COR-L47 (cell line): ENCODE results near the gene PIK3CG.
"Not testable (repeated sequence)": the region's sequence is repeated elsewhere in the genome, so short reads cannot be mapped to it uniquely, and the experiment has no call there.

Source experiments
- DNase-seq: peaks from one replicate; lab custom pipeline; 2025; lab: John Stamatoyannopoulos, UW

The PIK3CG gene

DNA sequence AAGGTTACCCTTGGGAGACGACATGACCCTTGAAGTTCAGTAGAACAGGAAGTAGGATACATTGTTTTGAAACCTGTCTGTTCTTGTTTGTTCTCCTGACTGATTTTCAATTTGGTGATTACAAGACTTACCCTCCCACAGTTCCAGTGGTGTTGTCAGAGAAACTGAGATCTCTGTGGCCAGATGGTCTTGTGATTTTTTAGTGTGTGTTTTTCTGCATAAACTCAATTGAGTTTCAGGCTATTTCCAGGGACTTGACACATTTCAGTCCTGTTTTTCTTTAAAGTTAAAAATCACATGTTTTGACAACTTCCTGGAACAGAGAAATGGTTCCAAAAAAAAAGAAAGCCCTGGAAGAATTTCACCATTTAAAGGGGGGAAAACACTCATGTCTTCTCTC is 22.3 kb downstream of the PIK3CG start:
- no peak for DNase-seq

DNA sequence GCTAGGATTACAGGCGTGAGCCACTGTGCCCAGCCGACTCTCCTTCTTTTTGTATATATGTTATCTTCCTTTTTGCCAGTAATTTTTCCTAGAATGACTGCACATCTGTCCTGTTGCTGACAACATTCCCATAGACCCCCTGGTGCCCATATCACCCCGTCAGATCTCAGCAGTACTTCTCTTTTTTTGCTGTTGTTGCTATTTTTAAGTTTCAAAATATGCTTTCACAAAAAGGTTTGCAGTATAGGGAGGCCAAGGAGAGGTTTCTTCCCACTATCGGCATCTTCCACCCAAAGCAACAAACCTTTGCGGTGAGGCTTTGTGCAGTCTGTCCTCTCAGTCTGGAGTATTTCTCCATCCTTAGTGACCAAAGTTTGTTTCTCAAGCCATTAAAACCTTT is 23.1 kb downstream of the PIK3CG start:
- DNase-seq = no peak

DNA sequence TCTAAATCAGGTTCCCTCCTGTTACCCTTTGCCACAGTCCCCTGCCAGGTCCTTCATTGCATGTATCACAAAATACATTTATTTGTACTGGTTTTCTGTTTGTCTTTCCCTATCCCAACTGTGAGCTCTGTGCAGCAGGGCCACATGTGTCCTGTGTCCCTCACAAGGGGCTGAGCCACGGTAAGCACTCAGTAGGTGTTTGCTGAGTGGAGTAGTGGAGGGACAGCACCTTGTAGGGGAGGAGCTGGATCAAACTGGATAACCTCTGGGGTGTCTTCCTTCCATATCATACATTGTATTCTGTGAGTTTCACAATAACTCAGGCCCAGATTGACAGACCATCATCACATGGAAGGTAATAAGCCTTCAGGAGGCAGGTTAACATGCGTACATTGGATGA is 25.9 kb downstream of the PIK3CG start:
- DNase-seq = no peak

DNA sequence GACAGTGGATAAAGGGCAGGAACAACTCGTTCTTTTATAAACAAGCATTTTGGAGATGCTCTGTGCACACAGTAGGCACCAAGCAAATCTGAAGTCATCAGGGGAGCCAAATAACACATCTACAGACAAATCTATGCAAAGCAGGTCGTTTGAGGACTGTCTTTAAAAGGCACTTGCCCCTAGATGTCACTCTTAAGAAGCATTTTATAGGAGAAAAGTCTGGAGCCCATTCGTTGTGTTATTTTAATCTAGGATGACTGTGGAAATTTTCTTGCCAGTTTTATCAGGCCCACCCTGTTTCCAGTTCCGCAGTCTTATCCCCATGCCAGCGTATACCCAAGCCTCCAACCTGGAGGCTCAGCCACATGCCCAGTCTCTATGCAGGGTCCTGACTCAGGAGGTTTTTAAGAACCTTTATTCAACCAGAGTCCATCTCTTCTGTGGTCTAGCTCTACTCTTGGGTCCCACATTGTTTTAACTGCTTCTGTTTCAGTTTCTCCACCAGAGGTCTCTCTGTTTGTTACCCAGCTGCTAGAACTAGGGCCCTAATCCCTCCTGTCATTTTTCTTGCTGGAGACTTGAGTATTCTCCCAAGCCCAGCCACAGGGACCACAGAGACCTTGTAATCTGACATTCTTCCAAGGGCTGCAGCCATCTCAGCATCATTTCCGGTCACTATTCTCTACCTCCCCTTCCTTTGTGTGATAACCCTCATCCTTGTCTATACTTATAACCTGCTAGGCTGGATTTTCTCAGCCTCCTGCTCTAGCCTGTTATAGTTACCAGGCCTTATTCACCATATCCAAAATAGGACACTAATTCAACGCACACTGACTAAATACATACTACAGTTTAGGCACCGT is 26.7 kb downstream of the PIK3CG start:
- DNase-seq = no peak

DNA sequence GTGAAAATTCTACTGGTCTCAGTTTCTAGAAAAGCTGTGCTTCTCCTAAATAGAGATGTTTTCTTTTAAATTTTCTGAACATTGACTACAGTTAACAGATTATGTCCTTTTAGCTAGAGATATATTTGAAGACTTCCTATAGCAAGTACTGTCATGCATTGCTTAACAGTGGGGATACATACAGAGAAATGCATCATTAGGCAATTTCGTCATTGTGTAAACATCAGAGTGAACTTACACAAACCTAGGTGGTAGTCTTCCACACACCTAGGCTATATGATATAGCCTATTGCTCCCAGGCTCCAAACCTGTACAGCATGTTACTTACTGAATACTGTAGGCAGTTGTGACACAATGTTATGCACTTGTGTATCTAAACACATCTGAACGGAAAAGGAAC is 28.5 kb downstream of the PIK3CG start:
- DNase-seq = no peak

DNA sequence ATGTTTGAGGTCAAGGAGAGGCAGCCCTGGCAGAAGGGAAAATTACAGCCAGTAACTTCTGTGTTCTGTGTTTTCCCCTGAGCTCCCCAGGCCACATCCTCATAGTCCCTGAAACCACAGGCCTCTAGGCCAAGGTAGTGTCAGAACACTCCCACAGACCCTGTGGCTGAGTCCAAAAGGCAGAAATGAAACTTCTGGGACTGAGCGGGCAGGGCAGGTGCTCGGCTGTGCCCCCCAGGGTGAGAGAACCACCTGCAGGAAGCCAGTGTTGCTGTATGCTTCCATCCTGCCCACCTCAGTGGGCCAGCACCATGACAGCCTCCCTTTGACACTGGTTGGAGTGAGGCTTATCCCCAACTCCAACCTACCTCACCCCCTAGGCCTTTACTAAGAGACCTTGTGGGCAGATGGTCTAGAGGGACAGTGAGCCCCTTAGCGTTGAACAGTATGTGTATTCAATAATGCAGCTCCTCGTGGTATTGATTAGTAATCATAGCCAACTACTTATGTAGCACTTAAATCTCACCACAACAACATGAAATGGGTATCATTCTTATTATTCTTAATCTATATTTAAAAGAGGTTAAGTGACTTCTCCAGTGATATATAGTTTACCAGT is 30.3 kb downstream of the PIK3CG start:
- DNase-seq = no peak

DNA sequence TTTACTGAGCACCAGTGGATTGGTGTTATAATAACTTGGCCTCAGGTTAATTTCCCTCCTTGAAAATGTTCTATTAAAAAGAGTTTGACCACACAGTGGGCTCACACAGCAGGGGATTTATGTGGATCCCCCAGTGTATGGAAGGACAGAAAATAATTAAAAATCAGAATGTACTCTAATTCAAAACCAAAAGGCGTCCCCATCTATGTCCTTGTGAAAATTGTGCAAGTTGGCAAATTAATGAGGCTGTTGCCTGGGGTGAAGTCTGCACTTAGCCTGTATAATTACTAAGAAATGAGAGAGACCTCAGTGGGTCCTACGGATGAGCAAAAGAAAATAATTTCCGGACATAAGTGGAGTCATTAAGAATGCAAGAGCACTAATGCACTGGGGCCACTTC is 31.1 kb downstream of the PIK3CG start:
- DNase-seq = no peak

DNA sequence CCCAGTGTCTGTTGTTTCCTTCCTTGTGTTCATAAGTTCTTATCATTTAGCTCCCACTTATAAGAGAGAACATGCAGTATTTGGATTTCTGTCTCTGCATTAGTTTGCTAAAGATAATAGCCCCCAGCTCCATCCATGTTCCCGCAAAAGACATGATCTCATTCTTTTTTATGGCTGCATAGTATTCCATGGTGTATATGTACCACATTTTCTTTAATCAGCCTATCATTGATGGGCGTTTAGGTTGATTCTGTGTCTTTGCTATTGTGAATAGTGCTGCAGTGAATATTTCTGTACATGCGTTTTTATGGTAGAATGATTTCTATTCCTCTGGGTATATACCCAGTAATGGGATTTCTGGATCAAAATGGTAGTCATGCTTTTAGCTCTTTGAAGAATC is 32.5 kb downstream of the PIK3CG start:
- DNase-seq = not testable (repeated sequence)

DNA sequence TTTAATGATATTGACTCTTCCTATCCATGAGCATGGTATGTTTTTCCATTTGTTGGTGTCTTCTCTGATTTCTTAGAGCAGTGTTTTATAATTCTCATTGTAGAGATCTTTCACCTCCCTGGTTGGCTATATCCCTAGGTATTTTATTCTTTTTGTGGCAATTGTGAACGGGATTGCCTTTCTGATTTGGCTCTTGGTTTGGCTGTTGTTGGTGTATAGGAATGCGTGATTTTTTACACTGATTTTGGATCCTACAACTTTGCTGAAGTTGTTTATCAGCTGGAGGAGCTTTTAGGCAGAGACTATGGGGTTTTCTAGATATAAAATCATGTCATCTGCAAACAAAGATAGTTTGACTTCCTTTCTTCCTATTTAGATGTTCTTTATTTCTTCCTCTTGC is 33.9 kb downstream of the PIK3CG start:
- DNase-seq = not testable (repeated sequence)

DNA sequence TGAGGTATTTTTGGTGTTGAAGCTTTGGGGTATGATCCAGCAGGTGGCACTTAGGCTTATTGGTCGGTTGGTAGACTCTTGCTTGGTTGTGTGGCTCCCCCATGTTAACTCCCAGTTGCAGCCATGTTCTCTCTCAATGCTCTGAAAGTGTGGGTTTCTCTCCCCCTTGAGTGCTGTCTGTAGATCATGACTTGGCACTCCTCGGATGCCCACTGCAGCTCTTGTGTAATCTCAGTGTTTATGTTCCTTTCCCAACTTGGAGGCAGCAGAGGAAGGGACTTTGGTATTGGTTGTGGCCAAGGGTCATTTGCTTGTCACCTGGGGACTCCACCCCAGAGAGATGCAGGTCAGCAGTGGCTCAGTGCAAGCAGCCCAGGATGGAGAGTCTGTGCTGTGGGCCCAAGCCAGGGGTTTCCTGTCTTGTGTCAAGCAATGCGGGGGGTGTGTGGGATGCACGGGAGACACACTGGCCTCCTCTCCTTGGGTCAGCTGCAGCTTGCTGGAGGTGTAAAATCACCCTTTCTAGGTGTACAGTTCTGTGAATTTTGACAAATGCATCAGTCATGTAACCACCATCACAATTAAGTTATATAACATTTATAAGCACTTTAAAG is 36.9 kb downstream of the PIK3CG start:
- DNase-seq = no peak

DNA sequence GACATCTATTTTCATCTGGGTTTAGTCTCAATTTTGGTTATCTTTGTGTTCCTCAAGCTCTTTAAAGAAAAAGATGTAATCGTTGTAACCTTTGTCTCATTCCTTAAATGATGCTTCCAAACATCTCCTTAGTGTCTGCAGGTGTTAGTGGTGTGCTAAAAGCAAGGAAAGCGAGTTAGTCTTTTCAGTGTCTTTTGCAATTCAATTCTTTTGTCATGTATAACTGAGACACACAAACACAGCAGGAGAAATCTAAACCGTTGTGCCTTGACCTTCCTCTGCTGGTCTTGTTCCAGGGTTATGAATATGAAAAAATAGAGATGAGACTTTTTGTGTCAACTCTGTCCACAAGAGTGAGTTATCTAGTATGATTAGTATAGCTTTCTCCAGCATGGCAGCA is 40.7 kb downstream of the PIK3CG start:
- no peak for DNase-seq

DNA sequence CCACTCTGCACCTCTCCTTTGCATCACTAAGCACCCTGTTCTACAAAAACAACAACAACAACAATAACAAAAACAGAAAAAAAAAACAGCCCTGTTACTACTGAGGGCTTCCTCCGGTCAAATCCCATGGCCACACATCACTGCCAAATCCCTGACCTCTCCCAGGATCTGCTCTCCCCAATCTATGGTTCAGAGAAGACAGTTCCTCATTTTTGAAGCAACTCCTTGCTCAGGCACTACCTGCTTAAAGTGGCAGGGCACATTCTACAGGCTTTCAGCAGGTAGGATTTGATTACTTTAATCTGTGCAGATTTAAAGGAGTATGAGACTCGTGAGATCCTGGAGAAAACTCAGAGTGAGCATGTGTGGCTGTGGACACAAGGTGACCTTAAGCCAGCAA is 46.9 kb downstream of the PIK3CG start:
- DNase-seq = no peak

DNA sequence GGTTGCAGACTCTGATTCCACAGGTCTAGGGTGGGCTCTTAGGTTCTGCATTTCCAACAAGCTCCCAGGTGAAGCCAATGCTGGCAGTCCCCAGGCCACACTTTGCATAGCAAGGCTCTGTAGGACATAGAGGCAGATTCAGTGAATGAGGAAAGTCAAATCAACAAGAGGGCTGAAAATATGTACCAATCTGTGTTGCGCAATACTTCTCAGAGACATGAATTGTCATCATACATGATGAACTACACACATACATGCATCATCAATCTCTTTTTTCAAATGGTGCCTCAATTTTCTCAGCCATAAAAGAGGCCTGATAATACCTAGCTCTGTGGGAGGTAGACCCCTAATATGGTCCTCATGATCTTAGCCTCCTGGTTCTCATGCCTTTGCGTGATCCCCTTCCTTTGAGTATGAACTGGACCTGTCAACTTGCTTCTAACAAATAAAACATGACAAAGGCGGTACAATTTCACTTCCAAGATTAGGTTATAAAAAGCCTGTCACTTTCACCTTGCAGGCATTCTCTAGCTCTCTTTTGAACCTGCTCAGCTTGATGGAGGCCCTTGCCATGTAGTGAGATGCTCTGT is 49.0 kb downstream of the PIK3CG start:
- no peak for DNase-seq

DNA sequence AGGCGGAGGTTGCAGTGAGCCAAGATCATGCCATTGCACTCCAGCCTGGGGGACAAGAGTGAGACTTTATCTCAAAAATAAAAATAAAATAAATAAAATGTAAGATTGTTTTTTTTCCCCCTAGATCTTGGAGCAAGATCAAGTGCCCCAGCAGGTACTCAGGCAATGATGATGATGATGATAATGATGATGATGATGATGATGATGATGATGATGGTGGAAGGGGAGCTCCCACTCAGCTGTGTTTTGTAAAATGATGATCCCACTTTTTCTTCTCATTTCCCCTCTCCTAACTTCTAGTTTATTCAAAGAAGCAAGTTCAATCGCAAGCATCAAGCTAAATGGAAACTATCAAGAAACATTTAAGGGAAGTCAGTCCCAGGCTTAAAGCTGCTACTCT is 50.3 kb downstream of the PIK3CG start:
- DNase-seq = no peak

DNA sequence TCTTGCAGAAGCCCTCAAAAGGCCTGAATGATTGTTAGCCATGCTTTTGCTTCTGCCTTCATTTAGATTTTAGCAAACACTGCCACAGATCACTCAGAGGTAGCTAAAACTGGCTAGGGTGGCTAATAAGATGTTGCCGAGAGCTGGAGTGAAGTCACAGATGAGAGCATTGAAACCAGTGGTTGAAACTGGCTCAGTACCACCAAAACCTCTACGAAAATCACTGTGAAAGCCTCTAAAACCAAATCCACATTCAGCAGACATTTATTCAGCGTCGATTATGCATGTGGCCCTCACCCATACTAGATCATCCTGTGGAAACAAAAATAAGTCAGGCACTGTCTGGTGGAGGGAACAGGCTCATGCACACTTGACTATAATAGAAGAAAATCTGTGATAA is 50.8 kb downstream of the PIK3CG start:
- DNase-seq = no peak

DNA sequence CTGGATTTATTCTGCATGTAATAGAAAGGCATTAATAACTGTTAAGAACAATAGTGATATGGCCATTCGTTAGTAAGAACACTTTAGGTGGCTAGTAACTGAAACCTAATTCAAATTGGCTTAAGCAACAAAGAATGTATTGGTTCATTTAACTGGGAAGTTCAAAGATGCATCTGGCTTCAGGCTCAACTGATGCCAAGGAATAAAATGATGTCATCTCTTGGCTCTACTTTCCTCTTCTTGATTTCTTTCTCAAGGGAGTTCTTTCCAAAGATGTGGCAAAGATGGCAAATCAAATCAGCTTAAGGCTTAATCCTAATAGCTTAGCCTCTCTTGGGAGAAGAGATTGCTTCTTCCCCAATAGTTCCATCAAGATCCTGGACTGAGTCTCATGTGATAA is 51.6 kb downstream of the PIK3CG start:
- DNase-seq = no peak

DNA sequence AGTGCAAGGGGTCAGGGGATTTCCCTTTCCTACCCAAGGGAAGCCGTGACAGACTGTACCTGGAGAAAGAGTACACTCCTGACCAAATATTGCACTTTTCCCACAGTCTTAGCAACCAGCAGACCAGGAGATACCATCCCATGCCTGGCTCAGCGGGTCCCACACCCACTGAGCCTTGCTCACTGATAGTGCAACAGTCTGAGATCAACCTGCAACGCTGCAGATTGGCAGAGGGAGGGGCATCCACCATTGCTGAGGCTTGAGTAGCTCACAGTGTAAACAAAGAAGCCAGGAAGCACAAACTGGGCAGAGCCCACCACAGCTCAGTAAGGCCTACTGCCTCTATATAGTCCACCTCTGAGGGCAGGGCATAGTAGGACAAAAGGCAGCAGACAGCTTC is 53.9 kb downstream of the PIK3CG start:
- DNase-seq = no peak

DNA sequence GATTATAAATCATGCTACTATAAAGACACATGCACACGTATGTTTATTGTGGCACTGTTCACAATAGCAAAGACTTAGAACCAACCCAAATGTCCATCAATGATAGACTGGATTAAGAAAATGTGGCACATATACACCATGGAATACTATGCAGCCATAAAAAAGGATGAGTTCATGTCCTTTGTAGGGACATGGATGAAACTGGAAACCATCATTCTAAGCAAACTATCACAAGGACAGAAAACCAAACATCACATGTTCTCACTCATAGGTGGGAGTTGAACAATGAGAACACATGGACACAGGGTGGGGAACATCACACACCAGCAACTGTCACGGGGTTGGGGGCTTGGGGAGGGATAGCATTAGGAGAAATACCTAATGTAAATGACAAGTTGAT is 59.4 kb downstream of the PIK3CG start:
- DNase-seq = not testable (repeated sequence)

DNA sequence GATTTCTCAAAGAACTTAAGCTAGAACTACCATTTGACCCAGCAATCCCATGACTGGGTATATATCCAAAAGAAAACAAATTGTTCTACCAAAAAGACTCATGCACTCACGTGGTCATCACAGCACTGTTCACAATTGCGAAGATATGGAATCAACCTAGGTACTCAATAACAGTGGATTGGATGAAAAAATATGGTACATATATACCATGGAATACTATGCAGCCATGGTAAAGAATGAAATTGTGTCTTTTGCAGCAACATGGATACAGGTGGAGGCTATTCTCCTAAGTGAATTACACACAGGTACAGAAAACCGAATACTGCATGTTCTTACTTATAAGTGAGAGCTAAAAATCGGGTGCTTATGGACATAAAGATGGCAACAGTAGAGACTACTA is 61.8 kb downstream of the PIK3CG start:
- no peak for DNase-seq

DNA sequence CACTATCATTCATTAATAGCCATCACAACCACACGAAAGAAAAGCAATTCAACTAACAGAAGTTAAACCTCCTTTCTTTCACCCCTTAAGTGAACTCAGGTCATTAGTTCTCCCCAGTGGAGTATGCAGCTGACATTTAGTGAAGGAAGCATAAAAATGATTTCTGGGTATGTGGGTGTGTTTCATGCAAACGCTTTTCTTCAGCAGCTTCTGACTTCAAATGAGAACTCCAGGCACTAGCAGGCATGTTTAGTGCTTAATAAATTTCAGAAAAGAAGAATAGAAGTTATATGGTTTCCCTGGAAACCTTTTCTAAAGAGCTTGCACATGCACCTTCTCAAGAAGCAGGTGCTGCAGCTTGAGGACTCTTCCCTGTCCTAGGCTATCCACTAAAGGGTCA is 62.5 kb downstream of the PIK3CG start:
- DNase-seq = no peak

DNA sequence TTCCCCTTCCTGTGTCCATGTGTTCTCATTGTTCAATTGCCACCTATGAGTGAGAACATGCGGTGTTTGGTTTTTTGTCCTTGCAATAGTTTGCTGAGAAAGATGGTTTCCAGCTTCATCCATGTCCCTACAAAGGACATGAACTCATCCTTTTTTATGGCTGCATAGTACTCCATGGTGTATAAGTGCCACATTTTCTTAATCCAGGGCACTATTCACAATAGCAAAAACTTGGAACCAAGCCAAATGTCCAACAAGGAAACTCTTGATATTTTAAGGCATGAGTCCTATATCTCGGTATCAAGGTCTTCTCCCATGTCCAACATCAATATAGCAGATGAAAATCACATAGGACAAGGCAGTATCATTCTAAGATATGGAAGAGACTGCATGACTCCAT is 64.5 kb downstream of the PIK3CG start:
- DNase-seq = not testable (repeated sequence)

DNA sequence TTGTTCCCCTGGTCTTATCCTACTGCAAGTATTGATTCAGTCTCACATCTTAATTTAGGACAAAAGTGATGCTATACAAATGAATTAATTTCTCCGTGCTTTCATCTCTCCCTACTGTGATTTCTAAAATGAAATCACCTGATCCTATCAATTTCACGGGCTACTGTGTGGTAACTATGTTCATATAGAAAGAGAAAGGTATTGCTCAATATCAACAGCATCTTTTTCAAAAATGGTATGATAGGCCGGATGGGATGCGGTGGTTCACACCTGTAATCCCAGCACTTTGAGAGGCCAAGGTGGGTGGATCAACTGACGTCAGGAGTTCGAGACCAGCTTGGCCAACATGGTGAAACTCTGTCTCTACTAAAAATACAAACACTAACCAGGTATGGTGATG is 71.2 kb downstream of the PIK3CG start:
- no peak for DNase-seq

DNA sequence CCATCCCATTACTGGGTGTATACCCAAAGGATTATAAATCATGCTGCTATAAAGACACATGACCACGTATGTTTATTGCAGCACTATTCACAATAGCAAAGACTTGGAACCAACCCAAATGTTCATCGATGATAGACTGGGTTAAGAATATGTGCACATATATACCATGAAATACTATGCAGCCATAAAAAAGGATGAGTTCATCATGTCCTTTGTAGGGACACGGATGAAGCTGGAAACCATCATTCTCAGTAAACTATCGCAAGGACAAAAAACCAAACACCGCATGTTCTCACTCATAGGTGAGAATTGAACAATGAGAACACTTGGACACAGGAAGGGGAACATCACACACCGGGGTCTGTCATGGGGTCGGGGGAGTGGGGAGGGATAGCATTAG is 73.0 kb downstream of the PIK3CG start:
- DNase-seq = not testable (repeated sequence)
